CD4-positive, alpha-beta T cell (primary cell): Measurements from ENCODE around the gene SEMA6D. TPM values are rescaled to one million over a fixed set of nuclear protein-coding genes. Genes with fewer than 3 reads are reported as not detected.

Experiments used
- ATAC-seq: fragments of 200-7000 bp; cut with Tn5 transposase; one replicate; pipeline ENCODE4 v1.10.0; 2022; ENCODE audit warnings: mild to moderate bottlenecking; ENCODE audit not compliant: poor library complexity
- CTCF ChIA-PET: fragments of 350-600 bp; sonication (Branson Sonifier 250); formaldehyde crosslinking; loops from one replicate; lab custom pipeline; 2021; ENCODE audit warnings: antibody characterized with exemption, inconsistent platforms; lab: Charles Lee
- POLR2A ChIA-PET: fragments of 350-600 bp; sonication (Branson Sonifier 250); formaldehyde crosslinking; loops from one replicate; lab custom pipeline; 2021; ENCODE audit warnings: antibody characterized with exemption, inconsistent platforms; lab: Charles Lee
- DNase-seq, 14 experiments: peaks; one replicate each; pipeline ENCODE4 v3.0.0-alpha.2; 2013 to 2020; ENCODE audit warnings: mixed read lengths in 2 of 14
- H3K27ac ChIP-seq, 2 donors: one replicate each; pipeline versions ENCODE4 v1.5.1 to v1.7.0; 2013; ENCODE audit warnings: low read length in 2 of 2, low read depth in 1 of 2, mild to moderate bottlenecking in 1 of 2
- H3K27me3 ChIP-seq, 2 experiments: 1 replicate in 1 of 2; 2 replicates in 1 of 2; pipeline versions ENCODE4 v1.6.1 to v1.7.0; 2013; ENCODE audit warnings: low read length in 2 of 2, control low read depth in 1 of 2, mild to moderate bottlenecking in 1 of 2, moderate library complexity in 1 of 2; ENCODE audit not compliant: insufficient read depth in 2 of 2, control insufficient read depth in 1 of 2
- H3K36me3 ChIP-seq: one replicate; pipeline ENCODE4 v1.6.1; 2013; ENCODE audit warnings: low read length, control low read depth; ENCODE audit not compliant: insufficient read depth
- H3K4me1 ChIP-seq: one replicate; pipeline ENCODE4 v1.6.1; 2013; ENCODE audit warnings: low read length, control low read depth; ENCODE audit not compliant: insufficient read depth
- H3K4me3 ChIP-seq: one replicate; pipeline ENCODE4 v1.5.1; 2013; ENCODE audit warnings: mild to moderate bottlenecking, low read length, moderate library complexity
- H3K9me3 ChIP-seq, 2 experiments: 1 replicate in 1 of 2; 2 replicates in 1 of 2; pipeline versions ENCODE4 v1.6.1 to v1.7.0; 2013; ENCODE audit warnings: low read length in 2 of 2, mild to moderate bottlenecking in 2 of 2, control low read depth in 1 of 2, moderate library complexity in 1 of 2; ENCODE audit not compliant: control insufficient read depth in 1 of 2, insufficient read depth in 1 of 2
- H3K27ac Mint-ChIP-seq: one replicate; pipeline ENCODE4 v1.8.0; 2020; ENCODE audit warnings: mixed read lengths
- H3K27me3 Mint-ChIP-seq: one replicate; pipeline ENCODE4 v1.8.0; 2021; ENCODE audit warnings: mixed read lengths
- H3K36me3 Mint-ChIP-seq: one replicate; pipeline ENCODE4 v1.8.0; 2021; ENCODE audit warnings: low read depth, mixed read lengths
- H3K4me1 Mint-ChIP-seq: one replicate; pipeline ENCODE4 v1.8.0; 2021; ENCODE audit warnings: low read depth, mixed read lengths
- H3K4me3 Mint-ChIP-seq: one replicate; pipeline ENCODE4 v1.8.0; 2020; ENCODE audit warnings: mild to moderate bottlenecking, mixed read lengths
- H3K9me3 Mint-ChIP-seq: one replicate; pipeline ENCODE4 v1.8.0; 2020; ENCODE audit warnings: mixed read lengths
- CTCF ChIP-seq: fragments of 200-600 bp; IDR thresholded peaks from one replicate; pipeline ENCODE4 v1.8.0; 2022; ENCODE audit warnings: antibody characterized with exemption, mild to moderate bottlenecking
- intact Hi-C, 2 experiments: fragments of 100-400 bp; cut with DNase I in 1 of 2; cut with micrococcal nuclease in 1 of 2; formaldehyde crosslinking; loops; one replicate each; pipeline versions ENCODE4 v1.15.1 to v1.9.0; 2023 to 2025; cut with DNase I, micrococcal nuclease
- total RNA-seq, 174 experiments: library from RNA in 2 of 174; stranded (reverse) in 2 of 174; gene quantifications; one replicate each; pipeline ENCODE4 v1.2.3 and lab custom pipeline; 2021 to 2026

SEMA6D gene
- total RNA-seq, 2 experiments from 2014 or later, result not detected

DNA sequence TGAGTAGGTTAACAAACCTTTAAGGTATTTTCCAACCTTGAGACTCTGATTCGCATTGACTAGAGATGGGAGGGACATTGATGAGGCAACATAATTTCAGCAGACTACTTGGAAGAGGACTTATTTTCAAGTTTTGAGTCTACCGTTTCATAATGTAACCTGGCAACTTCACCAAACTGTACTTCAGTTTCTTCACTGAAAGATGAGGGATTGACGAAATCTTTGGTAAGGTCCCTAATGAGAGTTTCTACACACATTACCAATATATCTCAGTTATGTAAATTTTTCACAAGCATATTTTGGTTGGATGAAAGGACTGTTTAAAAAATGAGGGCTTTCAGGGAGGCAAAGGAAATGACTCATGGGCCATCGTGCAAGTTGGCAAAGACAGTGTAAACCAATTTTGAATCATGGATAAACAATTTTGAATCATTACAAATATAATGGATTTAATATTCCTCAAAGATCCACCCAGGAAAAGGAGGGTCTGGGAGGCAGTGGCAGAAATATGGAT lies 28.7 kb upstream of the SEMA6D start:
- POLR2A ChIA-PET, result no interaction called here
- no peak overlapping the region for H3K4me3 Mint-ChIP-seq
- H3K27ac Mint-ChIP-seq, result no peak overlapping the region

GRCh38 chr15:47689660-47690059 lies 27.6 kb upstream of the SEMA6D start:
- Histone ChIP-seq H3K9me3 (no peaks in the 10 kb centered on the region), H3K4me3 (no peak overlapping the region), H3K36me3 (no peaks in the 10 kb centered on the region), H3K27ac (no peak overlapping the region), H3K27me3 (no peaks in the 10 kb centered on the region), H3K4me1 (no peaks in the 10 kb centered on the region)
- Mint-ChIP-seq H3K27ac (no peak overlapping the region), H3K9me3 (peaks cover 2% of the 10 kb centered on the region), H3K36me3 (no peaks in the 10 kb centered on the region), H3K4me3 (no peak overlapping the region), H3K4me1 (no peaks in the 10 kb centered on the region), H3K27me3 (no peaks in the 10 kb centered on the region)
- ATAC-seq, result no peak
- ChIA-PET CTCF (no interaction called here), POLR2A (no interaction called here)
- no peak for TF ChIP-seq CTCF
- intact Hi-C loops, result no loop called here
- DNase-seq, result no peak

More for the DNA sequence above, 28.7 kb upstream of the SEMA6D start:
- Histone ChIP-seq H3K27me3 (no peaks in the 10 kb centered on the region), H3K4me1 (no peaks in the 10 kb centered on the region), H3K36me3 (no peaks in the 10 kb centered on the region), H3K9me3 (no peaks in the 10 kb centered on the region), H3K4me3 (no peak overlapping the region), H3K27ac (no peak overlapping the region)
- Mint-ChIP-seq H3K4me1 (no peaks in the 10 kb centered on the region), H3K27me3 (no peaks in the 10 kb centered on the region), H3K9me3 (peaks cover 2% of the 10 kb centered on the region), H3K36me3 (no peaks in the 10 kb centered on the region)
- no peak for DNase-seq
- intact Hi-C loops, result no loop called here
- CTCF ChIA-PET, result no interaction called here
- no peak for ATAC-seq
- TF ChIP-seq CTCF, result no peak

DNA sequence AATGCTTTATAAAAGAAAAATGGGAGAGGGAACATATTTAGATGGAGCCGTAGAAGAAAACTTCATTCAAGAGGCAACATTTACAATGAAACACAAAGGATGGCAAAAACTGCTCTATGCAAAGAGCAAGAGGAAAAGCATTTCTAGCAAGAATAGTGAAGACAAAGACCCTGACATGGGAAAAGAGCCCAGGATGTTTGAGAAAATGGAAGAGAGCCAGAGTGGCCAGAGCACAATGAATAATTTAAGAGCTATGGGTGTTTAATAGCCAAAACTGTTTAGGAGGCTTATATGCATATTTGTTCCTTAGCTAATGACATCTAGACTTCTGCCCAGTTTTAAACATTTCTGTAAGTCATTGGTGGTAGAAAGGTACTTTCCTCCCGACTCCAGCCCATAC lies 25.4 kb upstream of the SEMA6D start:
- Histone ChIP-seq H3K27ac (no peak overlapping the region), H3K27me3 (no peaks in the 10 kb centered on the region), H3K4me1 (no peaks in the 10 kb centered on the region), H3K4me3 (no peak overlapping the region), H3K36me3 (no peaks in the 10 kb centered on the region), H3K9me3 (no peaks in the 10 kb centered on the region)
- Mint-ChIP-seq H3K9me3 (peaks cover 2% of the 10 kb centered on the region), H3K4me3 (no peak overlapping the region), H3K27me3 (no peaks in the 10 kb centered on the region), H3K36me3 (no peaks in the 10 kb centered on the region), H3K27ac (no peak overlapping the region), H3K4me1 (no peaks in the 10 kb centered on the region)
- CTCF ChIA-PET, result no interaction called here
- intact Hi-C loops, result no loop called here
- no peak for TF ChIP-seq CTCF
- POLR2A ChIA-PET, result no interaction called here
- no peak for DNase-seq
- no peak for ATAC-seq
